Activated CD8-positive, alpha-beta T cell treated with anti-CD3 and anti-CD28 coated beads for 36 hours (primary cell): Measurements from ENCODE around the gene PRIM2. TPM values are rescaled to one million over a fixed set of nuclear protein-coding genes. Genes with fewer than 3 reads are reported as not detected.
"Not testable (repeated sequence)": the region's sequence is repeated elsewhere in the genome, so short reads cannot be mapped to it uniquely, and the experiment has no call there.

Experiments used
- ATAC-seq: fragments of 200-7000 bp; cut with Tn5 transposase; one replicate; pipeline ENCODE4 v1.10.0; 2021; ENCODE audit warnings: mild to moderate bottlenecking, moderate library complexity
- CTCF ChIA-PET: fragments of 350-600 bp; sonication (Branson Sonifier 250); formaldehyde crosslinking; loops from one replicate; lab custom pipeline; 2021; ENCODE audit warnings: antibody characterized with exemption; lab: Charles Lee
- POLR2A ChIA-PET: fragments of 350-600 bp; sonication (Branson Sonifier 250); formaldehyde crosslinking; loops from one replicate; lab custom pipeline; 2021; ENCODE audit warnings: antibody characterized with exemption; lab: Charles Lee
- DNase-seq: peaks from one replicate; pipeline ENCODE4 v3.0.0-alpha.2; 2020
- H3K27ac Mint-ChIP-seq: one replicate; pipeline ENCODE4 v1.8.0; 2021; ENCODE audit warnings: mild to moderate bottlenecking, mixed read lengths
- H3K27me3 Mint-ChIP-seq: one replicate; pipeline ENCODE4 v1.8.0; 2021; ENCODE audit warnings: mixed read lengths
- H3K36me3 Mint-ChIP-seq: one replicate; pipeline ENCODE4 v1.8.0; 2021; ENCODE audit warnings: low read depth, mixed read lengths
- H3K4me1 Mint-ChIP-seq: one replicate; pipeline ENCODE4 v1.8.0; 2021; ENCODE audit warnings: low read depth, mixed read lengths
- H3K4me3 Mint-ChIP-seq: one replicate; pipeline ENCODE4 v1.8.0; 2021; ENCODE audit warnings: mild to moderate bottlenecking, moderate library complexity, mixed read lengths
- H3K9me3 Mint-ChIP-seq: one replicate; pipeline ENCODE4 v1.8.0; 2021; ENCODE audit warnings: mixed read lengths
- intact Hi-C: fragments of 100-400 bp; cut with micrococcal nuclease; formaldehyde crosslinking; loops from one replicate; pipeline ENCODE4 v1.10.0; 2022
- total RNA-seq, 2 experiments: library from RNA; stranded (reverse); gene quantifications; one replicate each; pipeline ENCODE4 v1.2.3, GENCODE V29; 2021
- TF ChIP-seq, protein P1 (sequence below): fragments of 200-600 bp; IDR thresholded peaks from one replicate; pipeline ENCODE4 v1.8.0; 2022; ENCODE audit warnings: antibody characterized with exemption, mild to moderate bottlenecking

Gene PRIM2
- total RNA-seq, 2 experiments from 2014 or later, result 41.8 to 42.0 TPM

DNA sequence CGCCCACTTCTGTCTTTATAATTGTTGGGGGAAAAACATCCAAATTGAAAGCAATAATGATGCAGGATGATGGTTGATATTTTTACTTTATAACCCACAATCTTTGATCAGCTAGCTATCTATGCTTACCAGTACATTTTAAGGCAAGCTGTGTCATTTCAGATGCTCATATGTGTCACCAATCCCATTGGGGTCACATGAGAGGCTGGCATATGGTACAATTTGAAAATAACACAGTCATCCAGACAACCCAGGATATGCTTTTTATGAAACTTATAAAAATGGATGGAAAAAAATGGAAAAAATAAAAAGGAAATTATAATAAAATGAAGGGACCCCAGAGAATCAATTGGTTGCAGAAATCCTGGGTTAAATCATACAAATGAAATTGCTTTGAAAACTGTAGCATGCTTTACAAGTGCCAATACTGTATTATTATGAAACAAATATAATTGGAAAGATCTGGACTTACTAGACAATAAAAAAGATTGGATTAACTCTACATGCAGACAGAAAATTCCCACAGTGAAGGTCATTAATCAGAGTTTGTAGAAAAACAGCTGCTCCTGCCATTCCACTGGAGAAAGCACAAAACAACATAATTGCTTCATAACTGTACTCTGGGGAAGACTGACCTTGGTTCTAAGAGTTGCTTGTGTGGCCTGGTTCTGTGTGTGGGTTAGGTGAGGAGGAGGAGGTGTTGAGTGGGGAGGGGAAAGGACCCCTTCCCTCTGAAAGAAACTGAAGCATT lies 13.3 kb upstream of the PRIM2 start:
- H3K4me3 Mint-ChIP-seq, result no peak overlapping the region
- intact Hi-C loops, result no loop called here
- TF ChIP-seq, protein P1, sequence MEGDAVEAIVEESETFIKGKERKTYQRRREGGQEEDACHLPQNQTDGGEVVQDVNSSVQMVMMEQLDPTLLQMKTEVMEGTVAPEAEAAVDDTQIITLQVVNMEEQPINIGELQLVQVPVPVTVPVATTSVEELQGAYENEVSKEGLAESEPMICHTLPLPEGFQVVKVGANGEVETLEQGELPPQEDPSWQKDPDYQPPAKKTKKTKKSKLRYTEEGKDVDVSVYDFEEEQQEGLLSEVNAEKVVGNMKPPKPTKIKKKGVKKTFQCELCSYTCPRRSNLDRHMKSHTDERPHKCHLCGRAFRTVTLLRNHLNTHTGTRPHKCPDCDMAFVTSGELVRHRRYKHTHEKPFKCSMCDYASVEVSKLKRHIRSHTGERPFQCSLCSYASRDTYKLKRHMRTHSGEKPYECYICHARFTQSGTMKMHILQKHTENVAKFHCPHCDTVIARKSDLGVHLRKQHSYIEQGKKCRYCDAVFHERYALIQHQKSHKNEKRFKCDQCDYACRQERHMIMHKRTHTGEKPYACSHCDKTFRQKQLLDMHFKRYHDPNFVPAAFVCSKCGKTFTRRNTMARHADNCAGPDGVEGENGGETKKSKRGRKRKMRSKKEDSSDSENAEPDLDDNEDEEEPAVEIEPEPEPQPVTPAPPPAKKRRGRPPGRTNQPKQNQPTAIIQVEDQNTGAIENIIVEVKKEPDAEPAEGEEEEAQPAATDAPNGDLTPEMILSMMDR, result no peak
- H3K36me3 Mint-ChIP-seq, result no peaks in the 10 kb centered on the region
- H3K4me1 Mint-ChIP-seq, result no peaks in the 10 kb centered on the region
- DNase-seq (no peak), ATAC-seq (no peak)
- H3K27me3 Mint-ChIP-seq, result peaks cover 7% of the 10 kb centered on the region
- no peak overlapping the region for H3K27ac Mint-ChIP-seq
- H3K9me3 Mint-ChIP-seq, result no peaks in the 10 kb centered on the region
- ChIA-PET POLR2A (no interaction called here), CTCF (interaction anchor here (0.8 to 2.4 kb wide), 2 partner anchors 12 to 36 kb away, joined by 3 to 15 read pairs; partner anchors contain the start of gene PRIM2)

- CTCF ChIA-PET, result interaction anchor here (0.8 to 2.4 kb wide), 3 partner anchors 10 to 37 kb away, joined by 3 to 15 read pairs (median 3); partner anchors contain the start of gene PRIM2
- H3K36me3 Mint-ChIP-seq, result no peaks in the 10 kb centered on the region
- no peak overlapping the region for H3K27ac Mint-ChIP-seq
- intact Hi-C loops, result no loop called here
- H3K4me3 Mint-ChIP-seq, result no peak overlapping the region
- TF ChIP-seq, protein P1, result no peak
- no peaks in the 10 kb centered on the region for H3K9me3 Mint-ChIP-seq
- DNase-seq (no peak), ATAC-seq (no peak)
- POLR2A ChIA-PET, result no interaction called here
- H3K27me3 Mint-ChIP-seq, result peaks cover 7% of the 10 kb centered on the region
- no peaks in the 10 kb centered on the region for H3K4me1 Mint-ChIP-seq
Observed at GRCh38 chr6:57305107-57305506, 12.3 kb upstream of the PRIM2 start.

DNA sequence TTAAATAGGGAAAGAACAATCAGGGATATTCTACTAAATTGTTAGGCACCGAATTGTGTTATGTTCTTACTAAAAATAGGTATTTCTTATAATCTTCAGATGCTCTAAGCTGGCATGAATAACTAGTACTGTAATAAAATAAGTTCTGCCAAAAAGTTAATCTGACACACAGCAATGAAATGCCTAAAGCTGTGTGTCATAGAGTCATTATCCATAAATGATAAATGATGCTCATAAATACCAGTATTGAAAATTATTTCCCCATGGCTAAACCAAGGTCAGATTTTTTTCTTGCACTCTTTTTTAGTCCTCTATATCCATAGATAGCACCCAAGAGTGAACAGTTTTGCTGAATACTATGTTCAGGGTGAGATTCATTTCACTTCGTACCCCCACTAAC lies 11.7 kb upstream of the PRIM2 start:
- intact Hi-C loops, result no loop called here
- ChIA-PET POLR2A (no interaction called here), CTCF (interaction anchor here (0.9 to 2.4 kb wide), 3 partner anchors 11 to 597 kb away, joined by 3 to 15 read pairs (median 3); partner anchors contain the start of gene PRIM2)
- Mint-ChIP-seq H3K36me3 (no peaks in the 10 kb centered on the region), H3K27ac (no peak overlapping the region), H3K4me3 (no peak overlapping the region), H3K9me3 (no peaks in the 10 kb centered on the region), H3K4me1 (no peaks in the 10 kb centered on the region), H3K27me3 (peaks cover 10% of the 10 kb centered on the region)
- TF ChIP-seq, protein P1, result no peak
- DNase-seq (no peak), ATAC-seq (no peak)

DNA sequence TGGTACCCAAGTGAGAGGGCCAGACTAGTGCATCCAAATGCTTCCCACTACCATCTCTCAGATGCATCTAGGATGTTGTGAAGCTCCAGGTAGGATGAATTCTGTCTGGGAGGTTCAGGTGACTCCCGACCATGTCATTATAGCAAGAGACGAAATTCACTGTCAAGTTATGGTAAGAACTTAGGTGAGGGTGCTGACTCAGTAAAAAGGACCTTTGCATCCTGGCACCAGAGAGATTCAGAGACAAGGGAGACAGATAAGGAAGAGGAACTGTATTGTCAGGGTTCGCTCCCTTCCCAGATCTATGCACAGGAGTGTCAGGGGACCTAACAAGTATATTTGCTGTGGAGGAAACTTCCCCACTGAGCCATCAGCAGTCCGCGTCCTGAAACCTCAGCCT lies 11.2 kb upstream of the PRIM2 start:
- H3K36me3 Mint-ChIP-seq, result no peaks in the 10 kb centered on the region
- no peaks in the 10 kb centered on the region for H3K9me3 Mint-ChIP-seq
- peaks cover 10% of the 10 kb centered on the region for H3K27me3 Mint-ChIP-seq
- DNase-seq, result no peak
- ChIA-PET POLR2A (no interaction called here), CTCF (interaction anchor here (0.9 to 2.4 kb wide), 2 partner anchors 10 to 597 kb away, joined by 3 to 15 read pairs; partner anchors contain the start of gene PRIM2)
- H3K27ac Mint-ChIP-seq, result no peak overlapping the region
- intact Hi-C loops, result no loop called here
- no peak overlapping the region for H3K4me3 Mint-ChIP-seq
- no peaks in the 10 kb centered on the region for H3K4me1 Mint-ChIP-seq
- ATAC-seq, result no peak
- TF ChIP-seq, protein P1, result no peak

DNA sequence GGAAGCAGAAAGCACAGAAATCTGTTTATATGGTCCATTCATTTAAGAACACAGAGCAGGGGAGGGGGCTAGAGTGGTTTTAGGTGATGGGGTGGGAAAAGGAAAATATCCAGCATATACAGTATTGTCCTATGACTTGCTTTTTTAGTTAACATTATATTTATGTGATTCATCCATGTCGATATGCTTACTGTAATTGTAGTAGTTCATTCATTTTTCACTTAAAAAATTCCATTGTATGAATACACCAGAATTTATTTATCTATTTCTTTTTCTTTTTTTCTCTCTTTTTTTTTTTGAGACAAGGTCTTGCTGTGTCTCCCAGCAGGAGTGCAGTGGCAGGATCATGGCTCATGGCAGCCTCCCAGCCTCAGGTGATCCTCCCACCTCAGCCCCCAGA lies 9.6 kb upstream of the PRIM2 start:
- no peaks in the 10 kb centered on the region for H3K36me3 Mint-ChIP-seq
- no peaks in the 10 kb centered on the region for H3K9me3 Mint-ChIP-seq
- POLR2A ChIA-PET, result no interaction called here
- H3K4me1 Mint-ChIP-seq, result no peaks in the 10 kb centered on the region
- H3K27ac Mint-ChIP-seq, result no peak overlapping the region
- CTCF ChIA-PET, result no interaction called here
- H3K27me3 Mint-ChIP-seq, result peaks cover 10% of the 10 kb centered on the region
- DNase-seq (no peak), ATAC-seq (no peak)
- H3K4me3 Mint-ChIP-seq, result no peak overlapping the region
- TF ChIP-seq, protein P1, result no peak
- intact Hi-C loops, result no loop called here

DNA sequence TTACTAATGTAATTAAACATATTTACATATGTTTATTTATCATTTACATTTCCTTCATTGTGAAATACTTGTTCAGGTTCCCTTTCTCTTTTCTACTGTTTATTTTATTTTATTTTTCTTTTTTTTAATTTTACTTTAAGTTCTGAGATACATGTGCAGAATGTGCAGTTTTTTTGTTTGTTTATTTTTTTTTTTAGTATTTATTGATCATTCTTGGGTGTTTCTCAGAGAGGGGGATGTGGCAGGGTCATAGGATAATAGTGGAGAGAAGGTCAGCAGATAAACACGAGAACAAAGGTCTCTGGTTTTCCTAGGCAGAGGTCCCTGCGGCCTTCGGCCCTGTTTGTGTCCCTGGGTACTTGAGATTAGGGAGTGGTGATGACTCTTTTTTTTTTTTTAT lies 8.7 kb upstream of the PRIM2 start:
- H3K27me3 Mint-ChIP-seq, ATAC-seq, H3K4me1 Mint-ChIP-seq, H3K27ac Mint-ChIP-seq, intact Hi-C loops, H3K9me3 Mint-ChIP-seq, H3K4me3 Mint-ChIP-seq, H3K36me3 Mint-ChIP-seq, POLR2A ChIA-PET, CTCF ChIA-PET, DNase-seq: not testable (repeated sequence)

DNA sequence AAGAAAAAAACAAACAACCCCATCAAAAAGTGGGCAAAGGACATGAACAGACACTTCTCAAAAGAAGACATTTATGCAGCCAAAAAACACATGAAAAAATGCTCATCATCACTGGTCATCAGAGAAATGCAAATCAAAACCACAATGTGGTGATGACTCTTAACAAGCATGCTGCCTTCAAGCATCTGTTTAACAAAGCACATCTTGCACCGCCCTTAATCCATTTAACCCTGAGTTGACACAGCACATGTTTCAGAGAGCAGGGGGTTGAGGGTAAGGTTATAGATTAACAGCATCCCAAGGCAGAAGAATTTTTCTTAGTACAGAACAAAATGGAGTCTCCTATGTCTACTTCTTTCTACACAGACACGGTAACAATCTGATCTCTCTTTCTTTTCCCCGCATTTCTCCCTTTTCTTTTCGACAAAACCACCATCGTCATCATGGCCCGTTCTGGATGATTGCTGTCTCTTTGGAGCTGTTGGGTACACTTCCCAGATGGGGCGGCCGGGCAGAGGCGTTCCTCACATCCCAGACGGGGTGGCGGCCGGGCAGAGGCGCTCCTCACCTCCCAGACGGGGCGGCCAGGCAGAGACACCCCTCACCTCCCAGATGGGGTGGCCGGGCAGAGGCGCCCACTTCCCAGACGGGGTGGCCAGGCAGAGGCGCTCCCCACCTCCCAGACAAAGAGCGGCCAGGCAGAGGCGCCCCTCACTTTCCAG lies 7.2 kb upstream of the PRIM2 start:
- POLR2A ChIA-PET, DNase-seq, H3K9me3 Mint-ChIP-seq, H3K27ac Mint-ChIP-seq, H3K4me3 Mint-ChIP-seq, H3K4me1 Mint-ChIP-seq, H3K27me3 Mint-ChIP-seq, ATAC-seq, CTCF ChIA-PET, H3K36me3 Mint-ChIP-seq: not testable (repeated sequence)
- intact Hi-C loops, result loop anchor here (10.0 kb wide), 2 partner anchors 225 to 295 kb away; no protein-coding TSS in a partner anchor
